Natural killer cell (primary cell): ENCODE results near the gene ANK2. TPM values are rescaled to one million over a fixed set of nuclear protein-coding genes. Genes with fewer than 3 reads are reported as not detected.

Experiments used
- ATAC-seq, 3 donors: fragments of 150-1000 bp in 2 of 3; fragments of 200-7000 bp in 1 of 3; cut with Tn5 transposase; 1 replicate in 1 of 3; 2 replicates in 2 of 3; pipeline ENCODE4 v1.10.0; 2021; ENCODE audit warnings: mild to moderate bottlenecking in 2 of 3, moderate library complexity in 2 of 3
- DNase-seq, 2 donors: peaks; one replicate each; pipeline versions ENCODE4 v3.0.0 to v3.0.0-alpha.2; 2013 to 2021; ENCODE audit warnings: mixed read lengths in 1 of 2
- H3K27ac ChIP-seq: one replicate; pipeline ENCODE4 v1.5.1; 2013; ENCODE audit warnings: mild to moderate bottlenecking, low read length
- H3K27me3 ChIP-seq: one replicate; pipeline ENCODE4 v1.6.1; 2013; ENCODE audit warnings: low read length; ENCODE audit not compliant: control insufficient read depth, insufficient read depth
- H3K36me3 ChIP-seq: one replicate; pipeline ENCODE4 v1.6.1; 2013; ENCODE audit warnings: low read length; ENCODE audit not compliant: control insufficient read depth, insufficient read depth
- H3K4me1 ChIP-seq: one replicate; pipeline ENCODE4 v1.6.1; 2013; ENCODE audit warnings: low read length; ENCODE audit not compliant: control insufficient read depth, insufficient read depth
- H3K4me3 ChIP-seq: one replicate; pipeline ENCODE4 v1.5.1; 2013; ENCODE audit warnings: low read length
- H3K9me3 ChIP-seq: one replicate; pipeline ENCODE4 v1.6.1; 2013; ENCODE audit warnings: low read length; ENCODE audit not compliant: control insufficient read depth, insufficient read depth
- H3K27ac Mint-ChIP-seq, 2 donors: one replicate each; pipeline ENCODE4 v1.8.0; 2022; ENCODE audit warnings: mild to moderate bottlenecking in 2 of 2, mixed read lengths in 2 of 2, moderate library complexity in 1 of 2
- H3K27me3 Mint-ChIP-seq, 2 donors: one replicate each; pipeline ENCODE4 v1.8.0; 2022; ENCODE audit warnings: low read depth in 2 of 2, mixed read lengths in 2 of 2
- H3K36me3 Mint-ChIP-seq: one replicate; pipeline ENCODE4 v1.8.0; 2022; ENCODE audit warnings: mixed read lengths
- H3K4me1 Mint-ChIP-seq, 2 donors: one replicate each; pipeline ENCODE4 v1.8.0; 2022; ENCODE audit warnings: mixed read lengths in 2 of 2
- H3K4me3 Mint-ChIP-seq: one replicate; pipeline ENCODE4 v1.8.0; 2022; ENCODE audit warnings: mild to moderate bottlenecking, moderate library complexity, mixed read lengths
- H3K9me3 Mint-ChIP-seq, 2 donors: one replicate each; pipeline ENCODE4 v1.8.0; 2022; ENCODE audit warnings: mixed read lengths in 2 of 2
- WGBS: methylation state at CpG from one replicate; pipeline ENCODE4 v1.1.7; 2013; ENCODE audit warnings: missing lambda C conversion rate; ENCODE audit not compliant: insufficient coverage; 5-methylcytosine and 5-hydroxymethylcytosine counted together
- intact Hi-C: fragments of 100-400 bp; cut with micrococcal nuclease; formaldehyde crosslinking; loops from one replicate; pipeline ENCODE4 v1.14.2; 2022
- total RNA-seq, 4 donors: library from RNA; stranded (reverse); fragments of 120-200 nt in 1 of 4; gene quantifications; one replicate each; pipeline versions ENCODE4 v1.2.3 to v1.2.4, GENCODE V29; 2013 to 2022
- TF ChIP-seq, protein P1 (sequence below): fragments of 200-600 bp; IDR thresholded peaks from one replicate; pipeline ENCODE4 v1.8.0; 2022; ENCODE audit warnings: antibody characterized with exemption

The ANK2 gene
- total RNA-seq, 3 donors from 2014 or later (not counting 1 experiment from before 2014, with no cell fraction given) = 0.05 TPM; not detected in 2

DNA sequence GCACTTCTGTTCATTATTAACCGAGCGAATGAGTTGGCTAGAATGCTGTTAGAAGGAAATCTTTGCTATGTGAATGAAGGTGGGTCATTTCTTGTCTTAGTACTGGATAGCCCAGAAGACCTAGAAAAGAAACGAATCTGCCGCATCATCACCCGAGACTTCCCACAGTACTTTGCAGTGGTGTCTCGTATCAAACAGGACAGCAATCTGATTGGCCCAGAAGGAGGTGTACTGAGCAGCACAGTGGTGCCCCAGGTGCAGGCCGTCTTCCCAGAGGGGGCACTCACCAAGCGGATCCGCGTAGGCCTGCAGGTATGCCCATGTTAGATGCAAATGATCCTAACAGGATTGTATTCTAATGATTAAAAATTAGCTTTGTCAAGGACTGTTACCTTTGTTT lies 286.3 kb downstream of the ANK2 start:
- H3K4me3 Mint-ChIP-seq = no peak overlapping the region
- no peaks in the 10 kb centered on the region for H3K36me3 Mint-ChIP-seq
- 93% methylated on average over 10 of the region's 10 CpGs for WGBS

DNA sequence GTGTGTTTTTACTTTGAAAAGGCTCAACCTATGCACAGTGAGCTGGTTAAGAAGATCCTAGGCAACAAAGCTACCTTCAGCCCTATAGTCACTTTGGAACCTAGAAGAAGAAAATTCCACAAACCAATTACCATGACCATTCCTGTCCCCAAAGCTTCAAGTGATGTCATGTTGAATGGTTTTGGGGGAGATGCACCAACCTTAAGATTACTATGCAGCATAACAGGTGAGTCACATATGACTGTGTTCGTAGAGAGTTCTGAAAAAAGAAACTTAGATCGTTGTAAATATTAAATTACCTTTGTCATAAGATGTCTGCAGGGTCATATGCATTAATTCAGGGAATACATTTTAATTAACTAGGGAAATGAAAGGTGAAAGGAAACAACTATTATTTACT lies 287.1 kb downstream of the ANK2 start:
- Histone ChIP-seq H3K27ac (no peak overlapping the region), H3K4me3 (no peak overlapping the region), H3K27me3 (no peaks in the 10 kb centered on the region), H3K36me3 (no peaks in the 10 kb centered on the region), H3K9me3 (no peaks in the 10 kb centered on the region), H3K4me1 (no peaks in the 10 kb centered on the region)
- Mint-ChIP-seq H3K36me3 (no peaks in the 10 kb centered on the region), H3K4me1 (no peaks in the 10 kb centered on the region), H3K27ac (no peak overlapping the region), H3K4me3 (no peak overlapping the region), H3K9me3 (no peaks in the 10 kb centered on the region), H3K27me3 (peaks cover 0 to 4% of the 10 kb centered on the region in 2 donors)
- DNase-seq = no peak
- ATAC-seq = no peak
- TF ChIP-seq, protein P1, sequence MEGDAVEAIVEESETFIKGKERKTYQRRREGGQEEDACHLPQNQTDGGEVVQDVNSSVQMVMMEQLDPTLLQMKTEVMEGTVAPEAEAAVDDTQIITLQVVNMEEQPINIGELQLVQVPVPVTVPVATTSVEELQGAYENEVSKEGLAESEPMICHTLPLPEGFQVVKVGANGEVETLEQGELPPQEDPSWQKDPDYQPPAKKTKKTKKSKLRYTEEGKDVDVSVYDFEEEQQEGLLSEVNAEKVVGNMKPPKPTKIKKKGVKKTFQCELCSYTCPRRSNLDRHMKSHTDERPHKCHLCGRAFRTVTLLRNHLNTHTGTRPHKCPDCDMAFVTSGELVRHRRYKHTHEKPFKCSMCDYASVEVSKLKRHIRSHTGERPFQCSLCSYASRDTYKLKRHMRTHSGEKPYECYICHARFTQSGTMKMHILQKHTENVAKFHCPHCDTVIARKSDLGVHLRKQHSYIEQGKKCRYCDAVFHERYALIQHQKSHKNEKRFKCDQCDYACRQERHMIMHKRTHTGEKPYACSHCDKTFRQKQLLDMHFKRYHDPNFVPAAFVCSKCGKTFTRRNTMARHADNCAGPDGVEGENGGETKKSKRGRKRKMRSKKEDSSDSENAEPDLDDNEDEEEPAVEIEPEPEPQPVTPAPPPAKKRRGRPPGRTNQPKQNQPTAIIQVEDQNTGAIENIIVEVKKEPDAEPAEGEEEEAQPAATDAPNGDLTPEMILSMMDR = no peak
- WGBS = 100% methylated on average over 2 of the region's 2 CpGs
- intact Hi-C loops = no loop called here

More for the DNA sequence above, 286.3 kb downstream of the ANK2 start:
- Histone ChIP-seq H3K27me3 (no peaks in the 10 kb centered on the region), H3K36me3 (no peaks in the 10 kb centered on the region), H3K4me1 (no peaks in the 10 kb centered on the region), H3K27ac (no peak overlapping the region), H3K9me3 (no peaks in the 10 kb centered on the region), H3K4me3 (no peak overlapping the region)
- DNase-seq = no peak
- Mint-ChIP-seq H3K4me1 (no peaks in the 10 kb centered on the region), H3K27ac (no peak overlapping the region), H3K27me3 (peaks cover 0 to 4% of the 10 kb centered on the region in 2 donors), H3K9me3 (no peaks in the 10 kb centered on the region)
- no peak for ATAC-seq
- intact Hi-C loops = no loop called here
- TF ChIP-seq, protein P1 = no peak

DNA sequence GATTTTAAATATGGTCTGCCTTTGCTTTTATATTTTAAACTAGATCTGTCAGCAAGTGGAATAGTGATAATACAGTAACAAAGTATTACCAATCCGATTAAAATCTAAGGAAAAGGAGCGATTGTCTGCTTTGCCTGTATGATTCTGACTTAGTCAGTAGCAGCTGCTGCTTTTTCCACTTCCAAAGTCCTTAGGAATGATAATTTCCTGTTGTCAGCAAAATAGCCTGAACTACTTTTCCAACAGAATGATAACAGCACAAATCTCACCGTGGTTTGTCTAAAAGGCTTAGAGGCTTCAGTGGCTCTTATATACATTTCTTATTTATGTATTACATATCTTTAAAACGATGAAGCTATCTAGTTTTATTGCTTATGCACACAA lies 290.0 kb downstream of the ANK2 start:
- Histone ChIP-seq H3K27me3 (peaks cover 3% of the 10 kb centered on the region), H3K4me1 (no peaks in the 10 kb centered on the region), H3K4me3 (no peak overlapping the region), H3K27ac (no peak overlapping the region), H3K36me3 (no peaks in the 10 kb centered on the region), H3K9me3 (no peaks in the 10 kb centered on the region)
- no peak overlapping the region for H3K27ac Mint-ChIP-seq
- H3K36me3 Mint-ChIP-seq = no peaks in the 10 kb centered on the region
- ATAC-seq (no peak), DNase-seq (no peak)
- 92% methylated on average over 2 of the region's 4 CpGs for WGBS
- TF ChIP-seq, protein P1 = no peak
- H3K4me1 Mint-ChIP-seq = no peaks in the 10 kb centered on the region
- H3K27me3 Mint-ChIP-seq = peaks cover 0 to 4% of the 10 kb centered on the region in 2 donors
- H3K4me3 Mint-ChIP-seq = no peak overlapping the region
- intact Hi-C loops = no loop called here
- H3K9me3 Mint-ChIP-seq = no peaks in the 10 kb centered on the region

DNA sequence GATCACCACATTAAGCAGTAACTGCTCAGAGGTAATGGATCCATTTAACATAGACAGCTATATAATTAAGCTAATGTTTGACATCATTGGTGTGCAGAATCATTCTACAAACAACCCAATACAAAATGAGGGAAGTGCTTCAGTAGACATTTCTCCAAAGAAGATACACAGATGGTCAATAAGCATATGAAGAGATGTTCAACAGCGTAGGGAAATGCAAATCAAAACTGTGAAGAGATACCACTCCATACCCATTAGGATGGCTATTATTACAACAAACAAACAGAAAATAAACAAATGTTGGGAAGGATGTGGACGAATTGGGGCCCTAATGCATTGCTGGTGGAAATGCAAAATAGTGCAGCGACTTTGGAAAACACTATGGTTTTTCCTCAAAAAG lies 294.6 kb downstream of the ANK2 start:
- Histone ChIP-seq H3K9me3 (no peaks in the 10 kb centered on the region), H3K4me1 (no peaks in the 10 kb centered on the region), H3K36me3 (no peaks in the 10 kb centered on the region), H3K4me3 (no peak overlapping the region), H3K27me3 (peaks cover 3% of the 10 kb centered on the region), H3K27ac (no peak overlapping the region)
- peaks cover 3 to 4% of the 10 kb centered on the region in 2 donors for H3K27me3 Mint-ChIP-seq
- ATAC-seq (no peak), DNase-seq (no peak)
- 83% methylated on average over 1 of the region's 3 CpGs for WGBS
- no peaks in the 10 kb centered on the region for H3K9me3 Mint-ChIP-seq
- intact Hi-C loops = no loop called here
- H3K4me1 Mint-ChIP-seq = peaks cover 0 to under 1% of the 10 kb centered on the region in 2 donors
- no peak overlapping the region for H3K4me3 Mint-ChIP-seq
- TF ChIP-seq, protein P1 = no peak
- H3K36me3 Mint-ChIP-seq = no peaks in the 10 kb centered on the region
- H3K27ac Mint-ChIP-seq = no peak overlapping the region
